DND-41 (cell line): Measurements from ENCODE around the gene SLAIN1.

Experiments used
- ATAC-seq: fragments of 200-7000 bp; cut with Tn5 transposase; 3 replicates; pipeline ENCODE4 v1.9.1; 2021; ENCODE audit warnings: low read depth; ENCODE audit not compliant: insufficient read depth
- DNase-seq: peaks from one replicate; pipeline ENCODE4 v3.0.0-alpha.2; 2020
- H2AFZ ChIP-seq: 2 replicates; pipeline ENCODE4 v1.6.0; 2012; ENCODE audit warnings: low read depth, low read length
- H3K27ac ChIP-seq: 2 replicates; pipeline ENCODE4 v1.5.1; 2012; ENCODE audit warnings: low read length, inconsistent platforms
- H3K27me3 ChIP-seq: fragments of 200-600 bp; sonication (generic); 2 replicates; pipeline ENCODE4 v1.6.0; 2012; ENCODE audit warnings: low read length, mild to moderate bottlenecking, inconsistent platforms; ENCODE audit not compliant: insufficient read depth, poor library complexity
- H3K36me3 ChIP-seq: 2 replicates; pipeline ENCODE4 v1.5.1; 2012; ENCODE audit warnings: low read length, inconsistent platforms; ENCODE audit not compliant: insufficient read depth
- H3K4me1 ChIP-seq: 2 replicates; pipeline ENCODE4 v1.5.1; 2012; ENCODE audit warnings: mild to moderate bottlenecking, low read length; ENCODE audit not compliant: insufficient read depth
- H3K4me2 ChIP-seq: 2 replicates; pipeline ENCODE4 v1.6.0; 2012; ENCODE audit warnings: mild to moderate bottlenecking, moderate library complexity, low read length, inconsistent platforms; ENCODE audit not compliant: insufficient read depth
- H3K4me3 ChIP-seq, 2 experiments: fragments of 200-600 bp in 1 of 2; shearing (Covaris generic) in 1 of 2; 2 replicates each; pipeline ENCODE4 v1.5.1; 2012 to 2016; ENCODE audit warnings: inconsistent platforms in 2 of 2, low read length in 2 of 2, mild to moderate bottlenecking in 2 of 2, low read depth in 1 of 2, moderate library complexity in 1 of 2
- H3K79me2 ChIP-seq: 2 replicates; pipeline ENCODE4 v1.6.0; 2012; ENCODE audit warnings: low read length, inconsistent platforms; ENCODE audit not compliant: insufficient read depth
- H3K9ac ChIP-seq: 2 replicates; pipeline ENCODE4 v1.6.0; 2012; ENCODE audit warnings: low read depth, mild to moderate bottlenecking, inconsistent platforms, low read length, moderate library complexity
- H3K9me3 ChIP-seq: 2 replicates; pipeline ENCODE4 v1.5.1; 2012; ENCODE audit warnings: low read length, moderate library complexity, mild to moderate bottlenecking, inconsistent platforms; ENCODE audit not compliant: insufficient read depth, severe bottlenecking
- H4K20me1 ChIP-seq: 2 replicates; pipeline ENCODE4 v1.6.0; 2012; ENCODE audit warnings: low read length; ENCODE audit not compliant: insufficient read depth
- EZH2 ChIP-seq: IDR thresholded peaks from 3 replicates; pipeline ENCODE4 v1.6.1; 2012; ENCODE audit warnings: borderline replicate concordance, low read depth, mild to moderate bottlenecking, moderate library complexity, low read length, inconsistent platforms; ENCODE audit not compliant: severe bottlenecking
- TF ChIP-seq, protein P1 (sequence below): IDR thresholded peaks from 2 replicates; pipeline ENCODE4 v1.5.1; 2012; ENCODE audit warnings: borderline replicate concordance, low read length, moderate library complexity, mild to moderate bottlenecking; ENCODE audit not compliant: poor library complexity, severe bottlenecking; ENCODE audit errors: extremely low read depth

The SLAIN1 gene

DNA sequence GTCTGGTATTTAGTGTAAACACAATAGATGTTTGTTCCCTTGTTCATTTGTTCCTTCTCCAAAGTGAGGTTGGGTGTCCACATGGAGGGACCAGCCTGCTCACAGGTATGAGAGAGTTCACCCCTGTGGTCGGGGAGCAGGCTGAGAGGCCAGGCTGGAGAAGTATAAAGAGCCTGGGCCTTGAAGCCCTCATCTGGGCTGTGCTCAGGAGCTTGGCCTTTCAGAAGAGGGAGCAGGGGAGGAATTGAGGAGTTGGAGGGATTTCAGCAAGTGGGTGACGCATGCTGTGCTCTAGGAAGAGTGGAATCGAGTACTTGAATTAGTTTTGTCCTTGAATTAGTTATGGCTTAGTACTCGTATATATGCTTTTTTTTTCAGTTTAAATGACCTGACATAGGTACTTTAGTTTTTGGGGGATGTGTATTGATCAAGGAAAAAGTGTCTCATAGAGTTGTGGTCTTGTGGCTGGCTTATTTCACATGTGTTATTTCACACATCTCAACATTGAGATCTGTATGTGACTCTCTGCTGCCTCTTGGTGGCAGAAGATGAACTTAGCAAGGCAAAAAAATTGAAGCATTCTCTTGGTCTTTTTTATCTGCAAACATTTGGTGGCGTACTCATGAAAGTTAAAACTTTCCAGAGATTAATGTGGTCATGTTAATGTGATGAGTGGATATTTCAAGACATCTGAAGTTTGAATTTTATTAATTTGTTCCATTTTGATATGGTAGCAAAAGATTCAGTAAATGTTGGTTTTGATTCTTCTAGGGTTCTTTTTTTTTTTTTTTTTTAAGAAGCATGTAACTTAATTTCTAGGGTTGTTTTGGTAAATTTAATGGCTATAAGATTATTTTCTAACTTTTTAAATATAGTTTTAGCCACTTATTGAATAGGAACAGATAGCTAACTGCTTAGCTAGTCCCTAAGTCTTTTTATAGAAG lies 54.3 kb downstream of the SLAIN1 start:
- Histone ChIP-seq H3K9me3 (no peaks in the 10 kb centered on the region), H3K4me2 (no peak overlapping the region), H2AFZ (no peak overlapping the region), H3K4me3 (no peak overlapping the region), H3K4me1 (no peaks in the 10 kb centered on the region), H3K9ac (no peak overlapping the region), H3K27me3 (peaks cover 2% of the 10 kb centered on the region), H4K20me1 (no peaks in the 10 kb centered on the region), H3K36me3 (peaks cover 17% of the 10 kb centered on the region; the same call in 1 of the 2 replicates), H3K79me2 (no peaks in the 10 kb centered on the region), H3K27ac (no peak overlapping the region)
- DNase-seq (peak; percentile 42), ATAC-seq (peak; percentile 83)
- TF ChIP-seq EZH2 = no peak
- TF ChIP-seq, protein P1, sequence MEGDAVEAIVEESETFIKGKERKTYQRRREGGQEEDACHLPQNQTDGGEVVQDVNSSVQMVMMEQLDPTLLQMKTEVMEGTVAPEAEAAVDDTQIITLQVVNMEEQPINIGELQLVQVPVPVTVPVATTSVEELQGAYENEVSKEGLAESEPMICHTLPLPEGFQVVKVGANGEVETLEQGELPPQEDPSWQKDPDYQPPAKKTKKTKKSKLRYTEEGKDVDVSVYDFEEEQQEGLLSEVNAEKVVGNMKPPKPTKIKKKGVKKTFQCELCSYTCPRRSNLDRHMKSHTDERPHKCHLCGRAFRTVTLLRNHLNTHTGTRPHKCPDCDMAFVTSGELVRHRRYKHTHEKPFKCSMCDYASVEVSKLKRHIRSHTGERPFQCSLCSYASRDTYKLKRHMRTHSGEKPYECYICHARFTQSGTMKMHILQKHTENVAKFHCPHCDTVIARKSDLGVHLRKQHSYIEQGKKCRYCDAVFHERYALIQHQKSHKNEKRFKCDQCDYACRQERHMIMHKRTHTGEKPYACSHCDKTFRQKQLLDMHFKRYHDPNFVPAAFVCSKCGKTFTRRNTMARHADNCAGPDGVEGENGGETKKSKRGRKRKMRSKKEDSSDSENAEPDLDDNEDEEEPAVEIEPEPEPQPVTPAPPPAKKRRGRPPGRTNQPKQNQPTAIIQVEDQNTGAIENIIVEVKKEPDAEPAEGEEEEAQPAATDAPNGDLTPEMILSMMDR = peak; percentile 86

DNA sequence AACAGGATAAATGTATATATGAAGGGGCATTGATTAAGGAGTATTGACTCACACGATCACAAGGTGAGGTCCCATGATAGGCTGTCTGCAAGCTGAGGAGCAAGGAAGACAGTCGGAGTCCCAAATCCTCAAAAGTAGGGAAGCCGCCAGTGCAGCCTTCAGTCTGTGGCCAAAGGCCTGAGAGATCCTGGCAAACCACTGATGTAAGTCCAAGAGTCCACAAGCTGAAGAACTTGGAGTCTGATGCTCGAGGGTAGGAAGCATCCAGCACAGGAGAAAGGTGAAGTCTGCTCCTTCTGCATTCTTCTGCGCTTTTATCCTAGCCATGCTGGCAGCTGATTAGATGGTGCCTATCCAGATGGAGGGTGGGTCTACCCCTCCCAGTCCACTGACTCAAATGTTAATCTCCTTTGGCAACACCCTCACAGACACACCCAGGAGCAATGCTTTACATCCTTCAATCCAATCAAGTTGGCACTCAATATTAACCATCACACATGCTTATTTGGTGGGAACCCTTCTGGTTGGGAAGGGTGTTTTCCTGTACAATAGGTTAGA lies 55.1 kb downstream of the SLAIN1 start:
- DNase-seq (no peak), ATAC-seq (no peak)
- H3K27me3 ChIP-seq = peaks cover 2% of the 10 kb centered on the region
- H3K4me2 ChIP-seq = no peak overlapping the region
- H3K27ac ChIP-seq = no peak overlapping the region
- H3K9me3 ChIP-seq = no peaks in the 10 kb centered on the region
- no peaks in the 10 kb centered on the region for H3K79me2 ChIP-seq
- no peak overlapping the region for H3K4me3 ChIP-seq
- H2AFZ ChIP-seq = no peak overlapping the region
- no peaks in the 10 kb centered on the region for H4K20me1 ChIP-seq
- H3K36me3 ChIP-seq = peaks cover 12% of the 10 kb centered on the region; the same call in 1 of the 2 replicates
- no peak overlapping the region for H3K9ac ChIP-seq
- H3K4me1 ChIP-seq = no peaks in the 10 kb centered on the region
- TF ChIP-seq, protein P1 = no peak

DNA sequence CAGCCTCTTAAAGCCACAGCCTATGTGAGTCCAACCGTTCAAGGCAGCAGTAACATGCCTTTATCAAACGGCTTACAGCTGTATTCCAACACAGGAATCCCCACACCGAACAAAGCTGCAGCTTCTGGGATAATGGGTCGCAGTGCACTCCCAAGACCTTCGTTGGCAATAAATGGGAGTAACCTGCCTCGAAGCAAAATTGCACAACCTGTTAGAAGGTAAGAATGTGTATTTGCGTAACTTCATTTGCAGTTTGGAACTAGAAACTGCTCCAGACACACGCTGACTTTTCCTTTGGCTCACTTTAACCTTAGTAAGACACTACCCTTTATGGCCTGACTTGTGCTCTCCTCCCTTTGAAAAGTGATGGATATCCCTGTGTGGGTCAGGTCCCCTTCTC lies 63.4 kb downstream of the SLAIN1 start:
- no peak overlapping the region for H3K4me2 ChIP-seq
- ATAC-seq (no peak), DNase-seq (no peak)
- H3K4me1 ChIP-seq = no peaks in the 10 kb centered on the region
- TF ChIP-seq, protein P1 = no peak
- no peak for TF ChIP-seq EZH2
- H4K20me1 ChIP-seq = no peaks in the 10 kb centered on the region
- H3K9ac ChIP-seq = no peak overlapping the region
- H3K36me3 ChIP-seq = peaks cover 4% of the 10 kb centered on the region; the same call in 1 of the 2 replicates
- H2AFZ ChIP-seq = no peak overlapping the region
- H3K4me3 ChIP-seq = no peak overlapping the region
- no peaks in the 10 kb centered on the region for H3K27me3 ChIP-seq
- no peaks in the 10 kb centered on the region for H3K9me3 ChIP-seq
- no peaks in the 10 kb centered on the region for H3K79me2 ChIP-seq
- H3K27ac ChIP-seq = no peak overlapping the region
